ENCODE measurements around the gene GIMAP5. TPM values are rescaled to one million over a fixed set of nuclear protein-coding genes. Genes with fewer than 3 reads are reported as not detected.
"Not testable (repeated sequence)": the region's sequence is repeated elsewhere in the genome, so short reads cannot be mapped to it uniquely, and the experiment has no call there.

Gene GIMAP5
- polyA plus RNA-seq, 1 donor (not counting 4 experiments of a cell fraction or from before 2014, with no cell fraction given): not detected

- TF ChIP-seq EZH2 (IDR thresholded peaks at IDR 0.05; ENCODE audit: low read length) (no peak), CTCF (optimal IDR thresholded peaks at IDR 0.05 in 1 of 3, IDR thresholded peaks at IDR 0.05 in 1 of 3, conservative IDR thresholded peaks at IDR 0.05 in 1 of 3; ENCODE audit: extremely low read depth in 1 of 3, insufficient read depth in 2 of 3, low read length in 3 of 3) (no peak)
- H3K9ac ChIP-seq (ENCODE audit: control insufficient read depth, extremely low read depth, insufficient read depth, low read length): no peak overlapping the region
- no peaks in the 10 kb centered on the region for H3K4me1 ChIP-seq (ENCODE audit: control insufficient read depth, extremely low read depth, insufficient read depth, low read length)
- no peaks in the 10 kb centered on the region for H3K9me1 ChIP-seq (ENCODE audit: control insufficient read depth, extremely low read depth, insufficient read depth, low read length)
- FAIRE-seq (no peak), DNase-seq (ENCODE audit: low read depth, low spot score) (no peak)
- H3K4me3 ChIP-seq (ENCODE audit: control insufficient read depth in 2 of 3, extremely low read depth in 1 of 3, insufficient read depth in 2 of 3, low read depth in 1 of 3, low read length in 3 of 3): no peak overlapping the region
- no peaks in the 10 kb centered on the region for H3K9me3 ChIP-seq (ENCODE audit: control insufficient read depth, low read depth, low read length)
- H2AFZ ChIP-seq (ENCODE audit: control insufficient read depth, low read length): no peak overlapping the region
- no peaks in the 10 kb centered on the region for H3K27me3 ChIP-seq (ENCODE audit: control insufficient read depth, extremely low read depth, insufficient read depth, low read length)
- dilution Hi-C loops (cut with MboI; ENCODE audit: extremely low pct_ligation_motif_present, low sequenced_read_pairs): no loop called here
- no peak overlapping the region for H3K4me2 ChIP-seq (ENCODE audit: control insufficient read depth, extremely low read depth, insufficient read depth, low read depth, low read length)
- H3K36me3 ChIP-seq (ENCODE audit: control insufficient read depth in 2 of 2, extremely low read depth in 1 of 2, insufficient read depth in 2 of 2, low read length in 2 of 2): no peaks in the 10 kb centered on the region
- H4K20me1 ChIP-seq (ENCODE audit: control insufficient read depth, extremely low read depth, insufficient read depth, low read length): no peaks in the 10 kb centered on the region
- no peaks in the 10 kb centered on the region for H3K79me2 ChIP-seq (ENCODE audit: control insufficient read depth, insufficient read depth, low read length)
- no peak overlapping the region for H3K27ac ChIP-seq (ENCODE audit: control insufficient read depth, insufficient read depth, low read length)
These were observed 32.5 kb downstream of the GIMAP5 start for GRCh38 chr7:150769768-150770167.

- H3K4me3 ChIP-seq (ENCODE audit: control insufficient read depth in 2 of 3, extremely low read depth in 1 of 3, insufficient read depth in 2 of 3, low read depth in 1 of 3, low read length in 3 of 3); H3K9me3 ChIP-seq (ENCODE audit: control insufficient read depth, low read depth, low read length); H3K4me1 ChIP-seq (ENCODE audit: control insufficient read depth, extremely low read depth, insufficient read depth, low read length); H2AFZ ChIP-seq (ENCODE audit: control insufficient read depth, low read length); FAIRE-seq; dilution Hi-C loops (cut with MboI; ENCODE audit: extremely low pct_ligation_motif_present, low sequenced_read_pairs); H3K9me1 ChIP-seq (ENCODE audit: control insufficient read depth, extremely low read depth, insufficient read depth, low read length); H3K79me2 ChIP-seq (ENCODE audit: control insufficient read depth, insufficient read depth, low read length); H3K9ac ChIP-seq (ENCODE audit: control insufficient read depth, extremely low read depth, insufficient read depth, low read length); H3K36me3 ChIP-seq (ENCODE audit: control insufficient read depth in 2 of 2, extremely low read depth in 1 of 2, insufficient read depth in 2 of 2, low read length in 2 of 2); H3K27ac ChIP-seq (ENCODE audit: control insufficient read depth, insufficient read depth, low read length); H4K20me1 ChIP-seq (ENCODE audit: control insufficient read depth, extremely low read depth, insufficient read depth, low read length); DNase-seq (ENCODE audit: low read depth, low spot score); H3K27me3 ChIP-seq (ENCODE audit: control insufficient read depth, extremely low read depth, insufficient read depth, low read length); H3K4me2 ChIP-seq (ENCODE audit: control insufficient read depth, extremely low read depth, insufficient read depth, low read depth, low read length): not testable (repeated sequence)
These were observed 36.9 kb downstream of the GIMAP5 start for GRCh38 chr7:150774131-150774530.

- Histone ChIP-seq H3K27ac (ENCODE audit: control insufficient read depth, insufficient read depth, low read length) (no peak overlapping the region), H3K4me2 (ENCODE audit: control insufficient read depth, extremely low read depth, insufficient read depth, low read depth, low read length) (no peak overlapping the region), H4K20me1 (ENCODE audit: control insufficient read depth, extremely low read depth, insufficient read depth, low read length) (no peaks in the 10 kb centered on the region), H3K27me3 (ENCODE audit: control insufficient read depth, extremely low read depth, insufficient read depth, low read length) (no peaks in the 10 kb centered on the region), H3K9ac (ENCODE audit: control insufficient read depth, extremely low read depth, insufficient read depth, low read length) (no peak overlapping the region), H3K36me3 (ENCODE audit: control insufficient read depth in 2 of 2, extremely low read depth in 1 of 2, insufficient read depth in 2 of 2, low read length in 2 of 2) (no peaks in the 10 kb centered on the region), H2AFZ (ENCODE audit: control insufficient read depth, low read length) (no peak overlapping the region), H3K9me3 (ENCODE audit: control insufficient read depth, low read depth, low read length) (no peaks in the 10 kb centered on the region), H3K9me1 (ENCODE audit: control insufficient read depth, extremely low read depth, insufficient read depth, low read length) (no peaks in the 10 kb centered on the region), H3K79me2 (ENCODE audit: control insufficient read depth, insufficient read depth, low read length) (no peaks in the 10 kb centered on the region), H3K4me1 (ENCODE audit: control insufficient read depth, extremely low read depth, insufficient read depth, low read length) (no peaks in the 10 kb centered on the region), H3K4me3 (ENCODE audit: control insufficient read depth in 2 of 3, extremely low read depth in 1 of 3, insufficient read depth in 2 of 3, low read depth in 1 of 3, low read length in 3 of 3) (no peak overlapping the region)
- no peak for FAIRE-seq
- TF ChIP-seq CTCF (optimal IDR thresholded peaks at IDR 0.05 in 1 of 3, IDR thresholded peaks at IDR 0.05 in 1 of 3, conservative IDR thresholded peaks at IDR 0.05 in 1 of 3; ENCODE audit: extremely low read depth in 1 of 3, insufficient read depth in 2 of 3, low read length in 3 of 3): no peak
- TF ChIP-seq EZH2 (IDR thresholded peaks at IDR 0.05; ENCODE audit: low read length): no peak
- no peak for DNase-seq (ENCODE audit: low read depth, low spot score)
- dilution Hi-C loops (cut with MboI; ENCODE audit: extremely low pct_ligation_motif_present, low sequenced_read_pairs): no loop called here
These were observed 41.0 kb downstream of the GIMAP5 start for GRCh38 chr7:150778014-150778737.
